T-helper 9 cell (primary cell): ENCODE measurements around the gene GNMT.
"Not testable (repeated sequence)": the region's sequence is repeated elsewhere in the genome, so short reads cannot be mapped to it uniquely, and the experiment has no call there.

Experiments used
- DNase-seq: peaks from one replicate; pipeline ENCODE4 v3.0.0-alpha.2; 2020
- total RNA-seq, 2 donors: gene quantifications; one replicate each; lab custom pipeline; 2026; lab: John Stamatoyannopoulos, UW

GNMT gene
- total RNA-seq = 0.97 to 0.98 reads per million in 2 donors

DNA sequence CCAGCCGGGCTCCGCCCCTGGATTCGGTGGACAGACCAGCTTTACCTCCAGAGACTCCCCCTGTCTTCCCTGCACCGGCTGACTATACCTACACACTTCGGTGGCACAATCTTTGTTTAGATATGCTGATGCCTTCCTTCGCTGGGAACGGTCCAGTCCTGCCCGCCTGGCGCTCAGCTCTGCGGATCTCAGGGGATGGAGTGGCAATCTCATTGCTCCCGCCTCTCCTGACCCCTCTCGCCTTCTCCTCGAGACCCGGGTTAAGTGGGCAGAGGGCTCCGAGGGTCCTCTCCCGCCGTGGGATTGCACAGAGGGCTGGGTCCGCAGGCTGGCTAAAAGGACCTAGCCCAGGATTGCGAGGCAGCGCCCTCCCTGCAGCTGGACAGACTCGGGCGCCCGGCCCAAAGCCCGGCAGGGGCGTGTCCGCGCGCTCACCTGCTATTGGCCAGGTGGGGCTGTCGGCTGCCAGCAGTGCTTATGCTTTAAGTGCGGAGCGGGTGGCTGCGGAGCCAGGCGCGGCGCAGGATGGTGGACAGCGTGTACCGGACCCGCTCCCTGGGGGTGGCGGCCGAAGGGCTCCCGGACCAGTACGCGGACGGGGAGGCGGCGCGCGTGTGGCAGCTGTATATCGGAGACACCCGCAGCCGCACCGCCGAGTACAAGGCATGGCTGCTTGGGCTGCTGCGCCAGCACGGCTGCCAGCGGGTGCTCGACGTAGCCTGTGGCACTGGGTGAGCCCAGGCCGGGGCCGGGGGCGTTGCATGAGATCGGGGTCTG, at the start of gene GNMT:
TSS of gene GNMT (plus strand) at position 512 of the 777 bp plus-strand sequence. CDS start at position 526, 14 bp downstream.
- DNase-seq = peak; percentile 21

DNA sequence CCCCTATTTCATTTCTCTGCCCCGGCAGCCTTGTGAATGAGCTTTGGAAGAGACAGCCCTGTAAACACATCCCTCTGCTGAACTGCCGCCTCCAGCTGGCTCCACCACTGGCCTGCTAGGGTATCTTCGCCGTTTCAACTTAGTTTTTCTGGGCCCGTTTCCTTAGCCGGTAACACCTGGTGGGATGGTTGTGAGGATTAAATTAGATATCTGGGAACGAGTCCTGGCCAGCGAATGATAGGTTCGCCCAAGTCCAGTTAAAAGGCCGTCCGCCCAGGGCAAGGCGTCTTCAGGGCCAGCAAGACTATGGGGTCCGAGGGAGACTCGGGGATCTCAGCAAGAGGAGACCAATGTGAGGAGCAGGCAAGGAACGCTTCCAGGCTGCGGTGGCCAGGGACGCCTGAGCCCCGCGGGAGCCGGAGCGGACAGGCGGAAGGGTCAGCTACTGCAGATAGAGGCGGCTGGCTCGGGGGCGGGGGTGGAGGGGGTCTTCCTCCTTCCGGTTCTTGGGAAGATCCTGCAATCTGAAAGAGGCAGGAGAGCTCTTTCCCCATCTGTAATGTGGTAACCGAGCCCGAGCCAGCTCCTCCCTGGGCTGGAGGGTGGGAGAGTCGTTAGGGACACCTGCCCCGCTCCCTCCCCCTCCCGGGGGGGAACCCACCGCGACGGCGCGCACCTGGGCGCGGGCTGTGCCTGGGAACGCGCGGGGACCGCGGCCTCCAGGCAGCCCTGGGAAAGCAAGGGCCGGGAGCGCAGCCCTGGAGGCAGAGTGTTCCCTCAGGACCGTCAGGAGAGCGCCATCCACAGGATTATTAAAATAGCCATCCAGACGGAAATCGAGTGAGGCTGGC, 49.2 kb upstream of the GNMT start:
- no peak for DNase-seq

- DNase-seq = no peak
These were observed 46.0 kb upstream of the GNMT start for GRCh38 chr6:42914546-42914945.

- DNase-seq = no peak
These were observed 44.8 kb upstream of the GNMT start, which contains the start of gene PTCRA for GRCh38 chr6:42915732-42916131. PTCRA (plus strand) TSS chr6:42916053; CDS start chr6:42916070, 17 bp downstream.

DNA sequence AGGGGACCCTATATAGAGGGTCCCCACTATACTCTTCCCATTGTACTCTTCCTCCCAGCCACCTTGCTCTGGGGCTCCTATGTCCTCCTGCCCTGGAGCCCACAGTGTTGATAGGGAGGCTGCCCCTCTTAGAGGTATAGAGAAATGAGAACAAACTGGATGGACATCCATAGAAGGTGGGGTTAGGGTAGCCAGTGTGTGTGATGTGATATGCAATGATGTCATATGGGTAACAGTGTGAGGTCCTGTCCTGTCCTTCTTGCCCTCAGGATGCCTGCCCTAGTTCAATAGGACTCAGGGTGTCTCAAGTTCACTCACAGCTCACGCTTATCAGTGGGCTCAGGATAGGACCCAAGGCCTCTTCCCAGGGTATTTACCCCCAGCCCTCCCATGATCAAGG, 44.3 kb upstream of the GNMT start:
- no peak for DNase-seq

DNA sequence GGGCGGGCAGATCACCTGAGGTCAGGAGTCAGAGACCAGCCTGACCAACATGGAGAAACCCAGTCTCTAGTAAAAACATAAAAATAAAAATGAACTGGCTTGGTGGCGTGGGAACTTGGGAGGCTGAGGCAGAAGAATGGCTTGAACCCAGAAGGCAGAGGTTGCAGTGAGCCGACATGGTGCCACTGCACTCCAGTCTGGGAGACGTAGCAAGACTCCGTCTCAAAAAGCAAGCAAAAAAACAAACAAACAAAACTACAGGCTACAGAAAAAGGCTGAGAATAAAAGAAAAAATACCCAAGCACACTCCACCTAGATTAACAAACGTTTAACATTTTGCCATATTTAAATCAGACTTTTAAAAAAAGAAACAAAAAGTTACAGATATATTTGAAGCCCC, 38.8 kb upstream of the GNMT start:
- no peak for DNase-seq

DNA sequence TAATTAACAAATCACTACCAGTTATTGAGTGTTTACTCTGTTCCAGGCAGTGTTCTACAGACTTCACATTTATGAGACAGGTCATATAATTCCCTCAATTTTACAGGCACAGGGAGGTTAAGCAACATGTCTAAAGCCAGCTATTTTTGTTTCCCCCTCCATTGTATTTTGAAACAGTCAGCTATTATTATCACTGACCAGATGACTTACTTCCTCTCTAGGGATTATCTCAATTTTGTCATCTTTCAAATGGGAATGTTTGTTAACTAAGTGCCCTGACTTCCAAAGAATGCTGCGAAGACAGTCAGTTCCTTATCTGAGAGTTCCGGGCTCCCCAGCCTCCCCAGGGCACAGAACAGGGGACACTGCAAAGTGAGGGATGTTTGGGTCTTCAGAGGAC, 36.9 kb upstream of the GNMT start:
- DNase-seq = no peak

DNA sequence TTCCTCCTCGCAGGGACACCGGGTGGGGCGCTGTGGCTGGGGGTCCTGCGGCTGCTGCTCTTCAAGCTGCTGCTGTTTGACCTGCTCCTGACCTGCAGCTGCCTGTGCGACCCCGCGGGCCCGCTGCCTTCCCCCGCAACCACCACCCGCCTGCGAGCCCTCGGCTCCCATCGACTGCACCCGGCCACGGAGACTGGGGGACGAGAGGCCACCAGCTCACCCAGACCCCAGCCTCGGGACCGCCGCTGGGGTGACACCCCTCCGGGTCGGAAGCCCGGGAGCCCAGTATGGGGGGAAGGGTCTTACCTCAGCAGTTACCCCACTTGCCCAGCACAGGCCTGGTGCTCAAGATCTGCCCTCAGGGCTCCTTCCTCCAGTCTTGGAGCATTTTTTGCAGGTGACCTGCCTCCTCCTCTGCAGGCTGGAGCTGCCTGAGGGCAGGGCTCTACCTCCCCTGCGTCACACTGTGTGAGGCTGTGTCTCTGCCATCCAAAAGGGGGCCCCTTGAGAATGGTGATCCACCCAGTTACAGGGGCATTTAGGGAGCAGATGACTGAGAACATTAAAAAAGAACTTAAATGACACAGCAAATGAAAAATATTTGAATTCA, 35.2 kb upstream of the GNMT start:
- no peak for DNase-seq

- DNase-seq = peak; percentile 89
These were observed 31.4 kb upstream of the GNMT start, which contains the start of gene CNPY3 for GRCh38 chr6:42928986-42929820. CNPY3 (plus strand) TSS chr6:42929480; CDS start chr6:42929571, 91 bp downstream.

DNA sequence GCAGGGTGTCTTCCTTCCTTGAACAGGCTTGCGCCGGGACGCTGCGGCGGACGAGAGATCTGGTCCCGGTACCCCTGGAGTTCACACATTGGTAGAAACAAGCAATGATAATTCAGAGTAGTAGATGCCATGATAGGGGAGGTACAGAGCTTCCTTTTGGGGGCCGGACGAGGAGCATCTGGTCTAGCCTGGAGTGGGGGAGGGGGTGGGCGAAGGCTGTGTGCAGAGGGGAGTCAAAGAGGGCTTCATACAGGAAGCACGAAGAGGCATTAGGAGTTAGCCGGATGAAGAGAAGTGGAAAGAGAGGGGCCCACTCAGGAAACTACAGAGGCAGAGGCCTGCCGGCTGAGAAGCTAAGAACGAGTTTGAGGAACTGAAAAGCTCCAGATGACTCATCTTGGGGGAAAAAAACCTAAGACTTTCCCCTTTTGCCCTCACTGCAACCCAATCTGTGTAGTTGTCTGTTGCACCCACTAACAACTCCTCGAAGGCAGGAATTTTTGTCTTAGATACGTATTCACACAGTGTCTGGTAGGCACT, 30.7 kb upstream of the GNMT start:
- DNase-seq = peak; percentile 30

- DNase-seq = no peak
These were observed 28.1 kb upstream of the GNMT start for GRCh38 chr6:42932412-42932811.

GRCh38 chr6:42933205-42933604, 27.3 kb upstream of the GNMT start:
- DNase-seq = no peak

GRCh38 chr6:42935322-42935721, 25.2 kb upstream of the GNMT start:
- DNase-seq = no peak

DNA sequence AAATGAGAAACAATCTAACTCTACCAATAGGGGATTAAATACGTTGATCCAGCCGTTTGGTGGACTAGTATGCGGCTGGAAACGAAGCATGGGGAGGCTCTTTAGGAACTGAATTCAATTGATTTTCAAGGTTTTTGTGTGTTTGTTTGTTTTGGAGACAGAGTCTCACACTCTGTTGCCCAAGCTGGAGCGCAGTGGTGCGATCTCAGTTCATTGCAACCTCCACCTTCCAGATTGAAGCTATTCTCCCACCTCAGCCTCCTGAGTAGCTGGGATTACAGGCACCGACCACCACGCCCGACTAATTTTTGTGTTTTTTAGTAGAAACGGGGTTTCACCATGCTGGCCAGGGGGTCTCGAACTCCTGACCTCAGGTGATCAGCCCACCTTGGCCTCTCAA, 24.2 kb upstream of the GNMT start:
- no peak for DNase-seq

DNA sequence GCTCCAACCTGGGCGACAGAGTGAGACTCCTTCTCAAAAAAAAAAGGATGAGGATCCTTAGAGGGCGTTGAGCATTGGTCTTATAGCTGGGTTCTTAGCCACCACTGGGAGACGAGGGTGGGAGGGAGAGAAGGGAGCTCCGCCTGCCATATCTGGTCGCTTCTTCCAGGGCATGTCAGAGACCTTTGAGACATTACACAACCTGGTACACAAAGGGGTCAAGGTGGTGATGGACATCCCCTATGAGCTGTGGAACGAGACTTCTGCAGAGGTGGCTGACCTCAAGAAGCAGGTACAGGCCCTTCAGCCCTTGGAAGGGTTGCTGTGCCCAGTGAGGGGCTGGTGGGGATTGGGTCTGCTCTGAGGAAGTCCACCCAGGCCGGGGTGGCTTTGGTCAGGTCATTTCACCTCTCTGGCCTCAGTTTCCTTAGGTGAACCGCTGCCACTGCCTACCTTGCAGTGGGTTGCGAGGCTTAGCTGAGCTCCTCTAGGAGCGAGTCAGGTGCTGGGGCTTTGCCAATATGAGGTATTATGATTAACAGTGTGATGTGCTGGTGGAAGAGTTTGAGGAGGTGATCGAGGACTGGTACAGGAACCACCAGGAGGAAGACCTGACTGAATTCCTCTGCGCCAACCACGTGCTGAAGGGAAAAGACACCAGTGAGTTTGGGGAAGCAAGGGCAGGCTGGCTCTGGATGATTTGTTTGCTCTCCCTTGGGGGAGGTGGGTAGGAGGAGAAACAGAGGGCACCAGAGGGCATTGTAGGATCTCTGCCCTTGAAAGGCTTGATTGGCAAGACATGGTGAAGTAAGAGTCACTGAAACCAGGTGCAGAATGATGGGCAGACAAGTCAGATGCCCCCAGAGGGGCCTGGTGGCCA, 22.8 kb upstream of the GNMT start:
- DNase-seq = no peak

GRCh38 chr6:42938428-42938796, 22.1 kb upstream of the GNMT start:
- no peak for DNase-seq

DNA sequence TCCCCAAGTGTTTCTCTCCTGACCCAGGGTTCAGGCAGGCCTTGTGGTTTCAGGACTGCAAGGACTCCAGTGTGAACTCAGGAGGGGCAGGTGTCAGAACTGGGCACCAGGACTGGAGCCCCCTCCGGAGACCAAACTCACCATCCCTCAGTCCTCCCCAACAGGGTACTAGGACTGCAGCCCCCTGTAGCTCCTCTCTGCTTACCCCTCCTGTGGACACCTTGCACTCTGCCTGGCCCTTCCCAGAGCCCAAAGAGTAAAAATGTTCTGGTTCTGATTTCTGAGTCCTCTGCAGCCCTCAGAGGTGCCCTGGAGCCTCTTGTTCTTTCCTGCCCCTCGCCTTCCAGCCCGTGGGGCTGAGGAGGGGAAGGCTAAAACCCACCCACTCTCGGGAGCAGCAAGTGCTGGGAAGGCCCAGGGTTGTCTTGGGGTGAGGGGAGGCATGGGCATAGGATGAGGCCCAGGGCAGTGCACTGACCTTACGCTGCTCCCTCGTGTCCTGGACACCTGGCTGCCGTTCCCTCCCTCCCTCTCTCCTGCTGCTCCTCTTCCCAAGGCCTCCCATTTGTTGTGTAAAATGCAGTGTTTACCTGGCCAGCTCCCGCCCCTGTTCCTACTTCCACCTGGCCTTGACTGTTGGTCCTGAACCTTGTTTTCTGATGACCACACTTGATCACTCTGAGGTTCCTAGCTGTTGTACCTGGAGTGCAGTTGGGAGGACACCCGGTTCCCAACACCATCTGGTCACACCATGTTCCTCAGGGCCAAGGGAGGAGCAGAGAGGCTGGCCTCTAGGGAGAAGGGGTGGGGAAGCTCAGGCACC, 21.4 kb upstream of the GNMT start:
- no peak for DNase-seq

GRCh38 chr6:42939810-42940167, 20.8 kb upstream of the GNMT start:
- no peak for DNase-seq

GRCh38 chr6:42940493-42941045, 20.0 kb upstream of the GNMT start:
- DNase-seq = no peak

GRCh38 chr6:42941356-42941755, 19.2 kb upstream of the GNMT start:
- not testable (repeated sequence) for DNase-seq
